Suprapubic skin (tissue), 4 donors: Measurements from ENCODE around the gene B3GALT6.

Source experiments
- CTCF ChIP-seq, 2 donors: fragments of 200-600 bp in 1 of 2; fragments of 450-650 bp in 1 of 2; sonication (generic) in 1 of 2; IDR thresholded peaks; one replicate each; pipeline ENCODE4 v1.5.1; 2016 to 2019; ENCODE audit warnings: antibody characterized with exemption in 2 of 2, mild to moderate bottlenecking in 1 of 2, moderate library complexity in 1 of 2
- POLR2A ChIP-seq, 2 donors: fragments of 450-650 bp; IDR thresholded peaks; one replicate each; pipeline ENCODE4 v1.6.1; 2017; ENCODE audit warnings: antibody characterized with exemption in 2 of 2, mild to moderate bottlenecking in 2 of 2, moderate library complexity in 2 of 2
- POLR2AphosphoS5 ChIP-seq, 3 donors: sonication (generic); formaldehyde crosslinking; IDR thresholded peaks; one replicate each; pipeline ENCODE4 v1.6.1; 2017; ENCODE audit warnings: antibody characterized with exemption in 3 of 3

GRCh38 chr1:1267488-1268283 is 35.6 kb downstream of the B3GALT6 start:
- no peak for TF ChIP-seq CTCF (IDR thresholded peaks at IDR 0.05)
- TF ChIP-seq POLR2AphosphoS5 (IDR thresholded peaks at IDR 0.05), result no peak
- TF ChIP-seq POLR2A (IDR thresholded peaks at IDR 0.05), result no peak
